Germinal center (tissue), 1 donor: Measurements from ENCODE around the gene C10orf95.

Source experiments
- DNase-seq: peaks from one replicate; pipeline ENCODE4 v3.0.0; 2012; ENCODE audit warnings: mixed read lengths, low spot score

The C10orf95 gene

DNA sequence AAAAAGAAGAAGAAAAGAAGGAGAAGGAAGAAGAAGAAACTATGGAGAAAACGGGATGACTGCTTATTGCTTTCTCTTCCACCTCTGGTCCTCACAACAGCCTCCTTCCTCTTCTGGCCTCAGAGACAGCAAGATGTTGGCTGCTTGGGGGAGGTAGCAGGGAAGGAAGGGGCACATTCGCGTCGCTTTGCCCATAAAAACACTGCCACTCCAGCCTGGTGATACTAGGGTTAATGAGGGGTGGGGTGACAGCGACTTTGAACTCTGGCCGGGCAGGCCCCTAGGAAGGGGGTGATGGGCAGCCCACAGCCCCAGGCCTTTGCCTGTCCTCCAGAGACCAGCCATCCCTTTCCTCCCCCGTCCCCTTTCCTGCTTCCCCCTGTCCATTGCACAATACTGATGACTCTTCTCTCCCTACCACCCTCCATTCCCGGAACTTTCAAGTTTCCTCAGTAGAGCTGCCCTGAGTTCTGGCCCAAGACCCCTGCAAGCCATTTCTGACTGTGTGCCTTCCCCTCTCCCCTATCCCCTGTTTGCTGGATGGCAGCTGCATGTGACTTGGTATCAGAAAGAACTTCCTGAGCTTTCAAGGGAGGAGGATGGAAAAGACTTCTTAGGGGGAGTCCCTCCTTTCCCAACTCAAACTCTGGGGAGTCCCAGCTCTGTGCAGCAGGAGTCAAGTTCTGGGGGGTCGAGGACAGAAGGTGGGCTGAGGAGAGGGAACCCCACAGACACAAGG, 16.8 kb downstream of the C10orf95 start:
- DNase-seq: no peak

GRCh38 chr10:102433619-102434046, 17.7 kb downstream of the C10orf95 start:
- DNase-seq: no peak

DNA sequence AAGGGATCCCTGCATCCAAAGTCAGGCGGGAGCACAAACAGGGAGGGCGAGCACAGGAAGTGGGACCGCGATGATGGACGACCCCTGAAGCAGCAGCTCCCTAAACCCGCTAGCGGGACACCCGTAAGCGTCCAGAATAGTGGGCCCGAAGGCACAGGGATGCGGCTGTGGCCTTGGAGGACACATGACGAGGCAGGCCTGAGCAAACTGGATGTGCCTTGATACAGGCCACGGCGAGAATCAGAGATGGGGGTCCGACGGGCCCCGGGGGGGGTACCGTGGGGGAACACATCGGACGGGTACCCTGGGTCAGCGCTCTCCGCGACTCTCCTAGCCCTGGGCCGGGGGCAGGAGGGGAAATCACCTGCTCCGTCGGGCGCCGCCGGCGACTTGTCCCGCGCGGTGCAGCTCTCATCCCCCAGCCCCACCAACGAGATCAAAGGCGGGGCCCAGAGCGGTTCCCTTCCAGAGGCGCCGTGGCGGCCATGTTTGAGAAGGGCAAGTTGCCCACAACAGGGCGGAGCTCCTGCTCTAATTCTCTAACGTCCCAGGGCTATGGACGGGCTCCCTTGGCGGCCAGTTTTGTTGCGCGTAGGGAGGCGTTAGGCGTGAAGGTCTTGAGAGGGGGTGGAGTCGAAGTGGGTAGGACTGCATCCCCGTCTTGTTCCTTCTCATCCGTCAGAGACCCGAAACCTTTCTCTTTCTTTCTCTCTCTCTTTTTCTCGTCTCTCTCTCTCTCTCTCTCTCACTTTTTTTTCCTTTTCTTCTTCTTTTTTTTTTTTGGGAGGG, 19.0 kb downstream of the C10orf95 start, which contains the start of gene CUEDC2:
Gene CUEDC2, minus strand, starts transcription at position 413 of the 789 bp plus-strand sequence. CDS start 7,386 bp downstream, outside the sequence.
- DNase-seq: peak; percentile 90

GRCh38 chr10:102431452-102432124, 19.8 kb downstream of the C10orf95 start:
- no peak for DNase-seq

DNA sequence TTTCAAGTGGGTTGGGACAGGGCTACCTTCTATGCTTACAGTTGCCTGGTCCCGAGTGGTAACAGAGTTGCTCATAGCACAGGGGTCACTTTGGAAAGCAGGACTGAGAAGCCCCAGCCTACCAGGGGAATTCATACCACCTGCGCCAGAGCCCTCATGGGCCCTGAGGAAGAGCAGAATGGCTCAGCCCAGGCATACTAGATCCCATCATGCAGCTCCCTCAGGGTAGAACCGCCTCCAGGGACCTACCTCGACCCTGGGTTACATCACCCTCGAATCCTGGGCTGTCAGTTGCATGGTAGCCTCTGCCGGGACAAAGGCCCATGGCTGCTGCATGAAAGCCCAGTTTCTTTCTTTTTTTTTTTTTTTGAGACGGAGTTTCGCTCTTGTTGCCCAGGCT, 21.9 kb downstream of the C10orf95 start:
- DNase-seq: no peak

DNA sequence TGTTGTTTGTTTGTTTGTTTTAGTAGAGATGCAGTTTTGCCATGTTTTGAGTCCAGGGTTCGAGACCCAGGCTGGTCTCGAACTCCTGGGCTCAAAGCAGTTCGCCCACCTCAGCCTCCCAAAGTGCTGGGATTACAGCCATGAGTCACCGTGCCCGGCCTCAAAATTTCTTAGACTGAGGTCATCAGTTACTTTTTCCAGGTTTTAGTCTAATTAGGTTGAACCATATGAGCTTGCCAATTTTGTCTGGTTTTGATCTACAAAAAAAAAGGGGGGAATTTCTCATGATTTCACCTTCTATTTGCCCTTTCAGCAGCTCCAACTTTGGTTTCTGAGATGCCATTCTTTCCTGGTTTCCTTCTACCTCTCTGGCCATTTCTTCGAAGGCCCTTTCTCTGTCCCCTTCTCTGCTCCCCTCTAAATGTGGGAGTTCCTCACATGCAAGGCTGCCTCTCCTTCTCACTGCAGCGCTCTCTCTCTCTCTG, 24.5 kb downstream of the C10orf95 start:
- DNase-seq: no peak

DNA sequence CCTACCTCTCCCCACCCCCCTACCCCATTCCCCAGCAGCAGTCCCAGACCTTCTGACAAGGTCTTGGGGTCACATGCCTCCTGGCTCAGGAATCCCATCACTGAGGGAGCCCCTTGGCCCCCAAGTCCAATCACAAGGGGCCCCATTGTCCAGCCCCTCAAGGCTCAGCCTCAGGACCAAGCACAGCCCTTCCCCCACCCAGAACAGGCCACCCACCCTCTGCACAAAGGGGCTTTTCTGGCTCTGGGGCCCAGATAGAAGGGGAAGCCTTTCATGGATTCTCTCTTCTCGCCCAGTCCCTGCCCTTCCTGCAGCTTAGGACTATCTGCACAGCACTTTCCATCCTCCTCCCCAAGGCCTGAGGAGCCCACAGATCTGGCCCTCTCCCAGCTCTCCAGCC, 25.9 kb downstream of the C10orf95 start:
- DNase-seq: no peak

DNA sequence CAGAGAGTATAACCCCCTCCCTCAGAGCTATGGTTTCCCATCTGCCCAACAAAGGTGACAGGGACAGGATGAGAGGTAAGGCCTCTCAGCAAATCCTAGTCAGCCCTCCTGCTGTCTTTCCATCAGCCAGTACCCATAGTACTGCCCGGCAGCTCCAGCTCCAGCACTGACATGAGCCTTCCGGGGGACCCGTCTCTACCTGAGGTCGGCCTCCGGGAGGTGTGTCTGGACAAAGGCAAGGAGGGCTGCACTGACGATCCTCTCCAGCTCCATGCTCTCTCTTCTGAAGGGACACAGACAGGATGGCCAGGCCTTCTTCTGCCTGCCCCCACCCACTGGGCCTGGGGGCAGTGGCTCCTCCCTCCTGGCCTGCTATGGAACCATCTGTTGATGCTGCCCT, 26.4 kb downstream of the C10orf95 start:
- no peak for DNase-seq

GRCh38 chr10:102424145-102424544, 27.2 kb downstream of the C10orf95 start:
- no peak for DNase-seq

GRCh38 chr10:102423372-102423968, 27.9 kb downstream of the C10orf95 start:
- DNase-seq: no peak

- peak; percentile 48 for DNase-seq
Observed at GRCh38 chr10:102422545-102423129, 28.7 kb downstream of the C10orf95 start.

DNA sequence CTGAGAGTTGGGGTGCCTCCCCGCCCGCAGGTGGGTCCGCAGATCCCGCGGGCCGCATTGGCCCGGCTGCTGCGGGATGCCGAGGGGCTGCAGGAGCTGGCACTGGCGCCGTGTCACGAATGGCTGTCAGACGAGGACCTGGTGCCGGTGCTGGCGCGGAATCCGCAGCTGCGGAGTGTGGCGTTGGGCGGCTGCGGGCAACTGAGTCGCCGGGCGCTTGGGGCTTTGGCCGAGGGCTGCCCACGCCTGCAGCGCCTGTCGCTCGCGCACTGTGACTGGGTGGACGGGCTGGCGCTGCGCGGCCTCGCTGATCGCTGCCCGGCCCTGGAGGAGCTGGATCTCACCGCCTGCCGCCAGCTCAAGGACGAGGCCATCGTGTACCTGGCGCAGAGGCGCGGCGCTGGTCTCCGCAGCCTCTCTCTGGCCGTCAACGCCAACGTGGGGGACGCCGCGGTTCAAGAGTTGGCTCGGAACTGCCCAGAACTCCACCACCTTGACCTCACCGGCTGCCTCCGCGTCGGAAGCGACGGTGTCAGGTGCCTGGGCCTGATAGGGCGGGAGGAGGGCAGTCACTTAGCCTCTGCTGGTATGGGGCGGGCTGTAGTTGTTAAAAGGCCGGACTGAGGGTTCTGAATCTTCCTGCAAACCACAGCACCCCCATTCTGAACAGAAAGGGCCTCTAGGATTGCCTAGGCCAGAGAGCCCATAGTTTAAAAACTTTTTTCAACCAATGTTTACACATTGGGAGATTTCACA, 29.4 kb downstream of the C10orf95 start:
- DNase-seq: no peak

GRCh38 chr10:102421507-102421756, 29.9 kb downstream of the C10orf95 start:
- DNase-seq: no peak

GRCh38 chr10:102420714-102421506, 30.4 kb downstream of the C10orf95 start, which contains the start of gene FBXL15:
FBXL15 (plus strand) TSS chr10:102420836; CDS start chr10:102421130, 294 bp downstream.
- DNase-seq: peak; percentile 96

- no peak for DNase-seq
Observed at GRCh38 chr10:102420181-102420713, 31.1 kb downstream of the C10orf95 start.

GRCh38 chr10:102419269-102420180, 31.8 kb downstream of the C10orf95 start:
- peak; percentile 80 for DNase-seq

- no peak for DNase-seq
Observed at GRCh38 chr10:102418622-102419268, 32.6 kb downstream of the C10orf95 start, which contains the start of gene PSD. PSD (minus strand) TSS chr10:102418785; CDS start chr10:102417038, 1,747 bp downstream.

DNA sequence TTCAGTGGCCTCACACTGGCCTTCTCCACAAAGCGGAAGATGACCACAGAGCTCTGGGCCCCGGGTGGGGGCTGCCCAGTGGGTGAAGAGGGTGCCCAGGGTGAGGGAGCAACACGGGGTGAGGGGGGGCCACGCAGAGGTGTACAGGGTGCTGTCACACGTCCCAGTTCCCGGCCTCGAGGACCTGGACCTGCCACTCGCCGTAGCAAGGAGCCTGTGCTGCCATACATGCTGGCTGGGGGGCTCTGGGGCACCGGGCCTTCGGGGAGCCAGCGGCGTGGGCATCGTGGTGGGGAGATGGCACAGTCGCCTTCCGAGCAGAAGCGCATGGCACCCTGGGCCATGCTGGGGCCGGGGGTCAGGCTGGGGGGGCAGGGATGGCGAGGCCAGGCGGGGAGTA, 34.6 kb downstream of the C10orf95 start:
- no peak for DNase-seq
